Measurements from ENCODE around the gene CCDC54.

CCDC54 gene

GRCh38 chr3:107410606-107411005 lies 33.4 kb downstream of the CCDC54 start:
- Histone ChIP-seq H2BK120ac (ENCODE audit: low read depth, low read length) (no peak overlapping the region), H2BK15ac (ENCODE audit: low read depth, poor library complexity, severe bottlenecking) (no peak overlapping the region), H3K4ac (ENCODE audit: low read depth in 1 of 2, low read length in 2 of 2) (no peak overlapping the region), H3K18ac (ENCODE audit: low read depth in 1 of 2, low read length in 2 of 2) (no peak overlapping the region), H4K91ac (ENCODE audit: low read length) (no peak overlapping the region), H3K27me3 (ENCODE audit: control insufficient read depth in 1 of 2, insufficient read depth in 1 of 2, low read length in 2 of 2) (no peaks in the 10 kb centered on the region), H3K36me3 (ENCODE audit: control insufficient read depth in 1 of 2, insufficient read depth in 2 of 2, low read depth in 1 of 2, low read length in 2 of 2) (no peaks in the 10 kb centered on the region), H3K27ac (ENCODE audit: low read length, poor library complexity, severe bottlenecking) (no peak overlapping the region), H3K4me2 (ENCODE audit: low read length, poor library complexity, severe bottlenecking) (no peak overlapping the region), H3K79me1 (replicated peaks; ENCODE audit: low read length, poor library complexity, severe bottlenecking) (no peaks in the 10 kb centered on the region), H2BK12ac (ENCODE audit: low read length in 2 of 2) (no peak overlapping the region), H2BK5ac (ENCODE audit: low read depth, low read length, poor library complexity, severe bottlenecking) (no peak overlapping the region), H2AK5ac (ENCODE audit: low read length, severe bottlenecking) (no peak overlapping the region), H3K4me3 (ENCODE audit: insufficient read depth in 1 of 2, low read depth in 1 of 2, low read length in 2 of 2) (no peak overlapping the region), H3K9me3 (ENCODE audit: control insufficient read depth, low read length) (peaks cover 4% of the 10 kb centered on the region), H2AFZ (ENCODE audit: low read depth, low read length) (no peak overlapping the region), H4K8ac (ENCODE audit: low read length) (no peak overlapping the region), H3K4me1 (ENCODE audit: control insufficient read depth, insufficient read depth, low read depth, low read length) (no peaks in the 10 kb centered on the region), H3K9ac (ENCODE audit: low read length) (no peak overlapping the region), H3K23ac (ENCODE audit: low read length in 2 of 2) (no peak overlapping the region), H3K14ac (ENCODE audit: low read length in 2 of 2) (no peak overlapping the region)
- WGBS = 95% methylated on average over 1 of the region's 1 CpG
- DNase-seq = no peak

- Histone ChIP-seq H3K14ac (ENCODE audit: low read length in 2 of 2) (no peak overlapping the region), H3K23ac (ENCODE audit: low read length in 2 of 2) (no peak overlapping the region)
Observed at GRCh38 chr3:107411056-107411455, 33.8 kb downstream of the CCDC54 start.

GRCh38 chr3:107411779-107412178 lies 34.5 kb downstream of the CCDC54 start:
- no peaks in the 10 kb centered on the region for H3K79me1 ChIP-seq (replicated peaks; ENCODE audit: low read length, poor library complexity, severe bottlenecking)
- H3K9ac ChIP-seq (ENCODE audit: low read length) = no peak overlapping the region
- H2AK5ac ChIP-seq (ENCODE audit: low read length, severe bottlenecking) = no peak overlapping the region
- no peaks in the 10 kb centered on the region for H3K36me3 ChIP-seq (ENCODE audit: control insufficient read depth in 1 of 2, insufficient read depth in 2 of 2, low read depth in 1 of 2, low read length in 2 of 2)
- WGBS = 73% methylated on average over 2 of the region's 2 CpGs
- no peak overlapping the region for H3K18ac ChIP-seq (ENCODE audit: low read depth in 1 of 2, low read length in 2 of 2)
- no peak overlapping the region for H2BK12ac ChIP-seq (ENCODE audit: low read length in 2 of 2)
- no peak overlapping the region for H2AFZ ChIP-seq (ENCODE audit: low read depth, low read length)
- no peaks in the 10 kb centered on the region for H3K4me1 ChIP-seq (ENCODE audit: control insufficient read depth, insufficient read depth, low read depth, low read length)
- no peak overlapping the region for H3K14ac ChIP-seq (ENCODE audit: low read length in 2 of 2)
- no peak overlapping the region for H3K4me2 ChIP-seq (ENCODE audit: low read length, poor library complexity, severe bottlenecking)
- no peaks in the 10 kb centered on the region for H3K27me3 ChIP-seq (ENCODE audit: control insufficient read depth in 1 of 2, insufficient read depth in 1 of 2, low read length in 2 of 2)
- no peak overlapping the region for H3K23ac ChIP-seq (ENCODE audit: low read length in 2 of 2)
- peaks cover 4% of the 10 kb centered on the region for H3K9me3 ChIP-seq (ENCODE audit: control insufficient read depth, low read length)
- H2BK5ac ChIP-seq (ENCODE audit: low read depth, low read length, poor library complexity, severe bottlenecking) = no peak overlapping the region
- no peak overlapping the region for H2BK15ac ChIP-seq (ENCODE audit: low read depth, poor library complexity, severe bottlenecking)
- H3K4me3 ChIP-seq (ENCODE audit: insufficient read depth in 1 of 2, low read depth in 1 of 2, low read length in 2 of 2) = no peak overlapping the region
- H2BK120ac ChIP-seq (ENCODE audit: low read depth, low read length) = no peak overlapping the region
- DNase-seq = no peak
- H3K4ac ChIP-seq (ENCODE audit: low read depth in 1 of 2, low read length in 2 of 2) = no peak overlapping the region
- no peak overlapping the region for H3K27ac ChIP-seq (ENCODE audit: low read length, poor library complexity, severe bottlenecking)
- no peak overlapping the region for H4K91ac ChIP-seq (ENCODE audit: low read length)
- H4K8ac ChIP-seq (ENCODE audit: low read length) = no peak overlapping the region

More at GRCh38 chr3:107411056-107411455, 33.8 kb downstream of the CCDC54 start:
- Histone ChIP-seq H4K91ac (ENCODE audit: low read length) (no peak overlapping the region), H2BK15ac (ENCODE audit: low read depth, poor library complexity, severe bottlenecking) (no peak overlapping the region), H2BK120ac (ENCODE audit: low read depth, low read length) (no peak overlapping the region), H3K18ac (ENCODE audit: low read depth in 1 of 2, low read length in 2 of 2) (no peak overlapping the region), H4K8ac (ENCODE audit: low read length) (no peak overlapping the region), H2AK5ac (ENCODE audit: low read length, severe bottlenecking) (no peak overlapping the region), H3K4me1 (ENCODE audit: control insufficient read depth, insufficient read depth, low read depth, low read length) (no peaks in the 10 kb centered on the region), H3K4ac (ENCODE audit: low read depth in 1 of 2, low read length in 2 of 2) (no peak overlapping the region), H2BK12ac (ENCODE audit: low read length in 2 of 2) (no peak overlapping the region), H3K27ac (ENCODE audit: low read length, poor library complexity, severe bottlenecking) (no peak overlapping the region), H3K4me2 (ENCODE audit: low read length, poor library complexity, severe bottlenecking) (no peak overlapping the region), H3K4me3 (ENCODE audit: insufficient read depth in 1 of 2, low read depth in 1 of 2, low read length in 2 of 2) (no peak overlapping the region), H3K27me3 (ENCODE audit: control insufficient read depth in 1 of 2, insufficient read depth in 1 of 2, low read length in 2 of 2) (no peaks in the 10 kb centered on the region), H3K79me1 (replicated peaks; ENCODE audit: low read length, poor library complexity, severe bottlenecking) (no peaks in the 10 kb centered on the region), H2AFZ (ENCODE audit: low read depth, low read length) (no peak overlapping the region), H3K9ac (ENCODE audit: low read length) (no peak overlapping the region), H3K36me3 (ENCODE audit: control insufficient read depth in 1 of 2, insufficient read depth in 2 of 2, low read depth in 1 of 2, low read length in 2 of 2) (no peaks in the 10 kb centered on the region), H2BK5ac (ENCODE audit: low read depth, low read length, poor library complexity, severe bottlenecking) (no peak overlapping the region), H3K9me3 (ENCODE audit: control insufficient read depth, low read length) (peaks cover 4% of the 10 kb centered on the region)
- DNase-seq = no peak

- Histone ChIP-seq H2AK5ac (ENCODE audit: low read length, severe bottlenecking) (no peak overlapping the region), H3K27me3 (ENCODE audit: control insufficient read depth in 1 of 2, insufficient read depth in 1 of 2, low read length in 2 of 2) (no peaks in the 10 kb centered on the region), H3K4ac (ENCODE audit: low read depth in 1 of 2, low read length in 2 of 2) (no peak overlapping the region), H2AFZ (ENCODE audit: low read depth, low read length) (no peak overlapping the region), H3K23ac (ENCODE audit: low read length in 2 of 2) (no peak overlapping the region), H3K4me2 (ENCODE audit: low read length, poor library complexity, severe bottlenecking) (no peak overlapping the region), H4K8ac (ENCODE audit: low read length) (no peak overlapping the region), H2BK120ac (ENCODE audit: low read depth, low read length) (no peak overlapping the region), H3K9ac (ENCODE audit: low read length) (no peak overlapping the region), H3K36me3 (ENCODE audit: control insufficient read depth in 1 of 2, insufficient read depth in 2 of 2, low read depth in 1 of 2, low read length in 2 of 2) (no peaks in the 10 kb centered on the region), H2BK15ac (ENCODE audit: low read depth, poor library complexity, severe bottlenecking) (no peak overlapping the region), H3K79me1 (replicated peaks; ENCODE audit: low read length, poor library complexity, severe bottlenecking) (no peaks in the 10 kb centered on the region), H4K91ac (ENCODE audit: low read length) (no peak overlapping the region), H2BK5ac (ENCODE audit: low read depth, low read length, poor library complexity, severe bottlenecking) (no peak overlapping the region), H3K4me3 (ENCODE audit: insufficient read depth in 1 of 2, low read depth in 1 of 2, low read length in 2 of 2) (no peak overlapping the region), H3K27ac (ENCODE audit: low read length, poor library complexity, severe bottlenecking) (no peak overlapping the region), H3K4me1 (ENCODE audit: control insufficient read depth, insufficient read depth, low read depth, low read length) (no peaks in the 10 kb centered on the region), H3K18ac (ENCODE audit: low read depth in 1 of 2, low read length in 2 of 2) (no peak overlapping the region), H3K9me3 (ENCODE audit: control insufficient read depth, low read length) (peaks cover 4% of the 10 kb centered on the region), H2BK12ac (ENCODE audit: low read length in 2 of 2) (no peak overlapping the region), H3K14ac (ENCODE audit: low read length in 2 of 2) (no peak overlapping the region)
- DNase-seq = no peak
- WGBS = 97% methylated on average over 2 of the region's 3 CpGs
Observed at GRCh38 chr3:107412376-107412775, 35.1 kb downstream of the CCDC54 start.

Data from mesenchymal stem cell (in vitro differentiated cells and primary cell).